Fibroblast of villous mesenchyme (primary cell): ENCODE results near the gene MRGPRF. TPM values are rescaled to one million over a fixed set of nuclear protein-coding genes. Genes with fewer than 3 reads are reported as not detected.

ENCODE experiments used
- DNase-seq: peaks from one replicate; pipeline ENCODE4 v3.0.0-alpha.2; 2010; ENCODE audit warnings: low read depth
- H3K4me3 ChIP-seq: 2 replicates; pipeline ENCODE4 v1.5.1; 2011; ENCODE audit warnings: low read depth, mild to moderate bottlenecking, low read length
- CTCF ChIP-seq: IDR thresholded peaks from 2 replicates; pipeline ENCODE4 v1.5.1; 2012; ENCODE audit warnings: low read depth, mild to moderate bottlenecking, low read length; ENCODE audit not compliant: insufficient read depth
- total RNA-seq: library from RNA; depleted of rRNA; stranded (reverse); fragments of >200 nt; gene quantifications from 2 replicates; pipeline ENCODE4 v1.2.3, GENCODE V29; 2012

Gene MRGPRF
- total RNA-seq, 1 donor: 61.3 TPM

DNA sequence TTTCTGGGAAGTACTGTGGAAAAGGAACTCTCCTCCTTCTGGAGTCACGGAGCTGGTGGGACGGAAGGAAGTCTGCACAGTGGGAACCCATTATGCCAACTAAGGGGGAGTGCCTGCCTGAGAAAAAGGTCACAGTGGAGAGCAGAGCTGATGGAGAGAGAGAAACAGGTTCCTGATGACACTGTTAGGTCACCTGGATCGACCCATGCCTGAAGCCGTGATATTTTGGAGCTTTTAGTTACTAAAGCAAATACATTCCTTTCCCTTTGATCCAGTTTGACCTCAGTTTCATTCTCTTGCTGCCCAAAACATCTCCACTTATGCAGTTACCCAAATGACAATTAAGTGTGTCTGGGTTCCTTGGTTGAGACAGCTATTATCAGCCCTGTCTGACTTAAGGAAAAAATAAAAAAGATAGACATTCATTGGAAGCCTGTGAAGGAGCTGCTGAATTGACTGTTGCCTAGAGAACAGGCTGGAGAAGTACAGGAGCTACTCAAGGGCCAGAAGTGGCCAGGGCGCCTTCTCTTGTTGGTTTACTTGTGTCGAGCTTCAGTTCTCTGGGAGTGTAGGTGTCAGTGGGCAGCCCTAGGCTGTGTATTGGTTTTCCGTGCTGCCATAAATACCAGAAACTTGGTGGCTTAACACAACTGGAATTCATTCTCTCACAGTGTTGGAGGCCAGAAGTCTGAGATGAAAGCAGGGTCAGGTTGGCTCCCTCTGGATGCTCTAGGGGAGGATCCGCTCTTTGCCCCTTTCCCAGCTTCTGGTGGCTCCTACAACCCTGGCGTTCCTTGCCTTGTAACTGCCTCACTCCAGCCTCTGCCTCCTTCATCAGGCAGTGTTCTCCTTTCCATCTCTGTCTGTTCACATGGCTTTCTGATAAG, 45.9 kb downstream of the MRGPRF start:
- H3K4me3 ChIP-seq: no peak overlapping the region
- no peak for DNase-seq
- TF ChIP-seq CTCF: no peak

- H3K4me3 ChIP-seq: no peak overlapping the region
- DNase-seq: no peak
These were observed 46.9 kb downstream of the MRGPRF start for GRCh38 chr11:68965901-68966853.

GRCh38 chr11:68963779-68964178, 49.3 kb downstream of the MRGPRF start:
- no peak for TF ChIP-seq CTCF
- DNase-seq: no peak
- no peak overlapping the region for H3K4me3 ChIP-seq

More at GRCh38 chr11:68965901-68966853, 46.9 kb downstream of the MRGPRF start:
- TF ChIP-seq CTCF: no peak

DNA sequence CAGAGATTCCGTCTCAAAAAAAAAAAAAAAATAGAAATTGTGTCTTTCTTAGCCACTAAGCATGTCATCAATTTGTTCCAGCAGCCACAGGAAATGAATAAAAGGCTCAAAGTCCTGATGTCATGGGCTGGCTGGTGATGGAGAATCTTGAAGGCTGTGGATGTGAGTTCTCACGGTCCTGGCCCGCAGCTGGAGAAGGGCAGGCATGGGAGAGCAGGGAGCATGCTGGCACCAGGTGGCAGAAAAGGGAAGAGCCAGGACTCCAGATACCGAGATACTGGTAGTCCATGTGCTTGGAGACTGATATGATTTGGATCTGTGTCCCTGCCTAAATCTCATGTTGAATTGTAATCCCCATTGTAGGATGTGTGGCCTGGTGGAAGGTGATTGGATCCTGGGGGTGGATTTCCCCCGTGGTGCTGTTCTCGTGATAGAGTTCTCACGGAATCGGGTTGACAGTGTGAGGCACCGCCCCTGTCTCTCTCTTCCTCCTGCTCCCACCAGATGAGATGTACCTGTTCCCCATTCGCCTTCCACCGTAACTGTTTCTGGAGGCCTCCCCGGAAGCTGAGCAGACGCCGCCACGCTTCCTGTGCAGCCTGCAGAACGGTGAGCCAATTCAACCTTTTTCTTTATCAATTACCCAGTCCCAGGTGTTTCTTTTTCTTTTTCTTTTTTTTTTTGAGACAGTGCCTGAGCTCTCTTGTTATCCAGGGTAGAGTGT, 50.4 kb downstream of the MRGPRF start:
- no peak overlapping the region for H3K4me3 ChIP-seq
- DNase-seq: no peak
- TF ChIP-seq CTCF: no peak

- DNase-seq: no peak
- no peak for TF ChIP-seq CTCF
- H3K4me3 ChIP-seq: no peak overlapping the region
These were observed 51.8 kb downstream of the MRGPRF start for GRCh38 chr11:68961245-68961644.
